Activated B cell treated with CpG ODN at 0.5 μM for 24 hours (primary cell): ENCODE measurements around the gene DNAH1. TPM values are rescaled to one million over a fixed set of nuclear protein-coding genes. Genes with fewer than 3 reads are reported as not detected.

Experiments used
- ATAC-seq: fragments of 200-7000 bp; cut with Tn5 transposase; one replicate; pipeline ENCODE4 v1.10.0; 2021; ENCODE audit warnings: low read depth, mild to moderate bottlenecking, moderate library complexity
- CTCF ChIA-PET: fragments of 350-600 bp; sonication (Branson Sonifier 250); formaldehyde crosslinking; loops from one replicate; lab custom pipeline; 2021; ENCODE audit warnings: antibody characterized with exemption; lab: Charles Lee
- POLR2A ChIA-PET: fragments of 350-600 bp; sonication (Branson Sonifier 250); formaldehyde crosslinking; loops from one replicate; lab custom pipeline; 2021; ENCODE audit warnings: antibody characterized with exemption; lab: Charles Lee
- DNase-seq: peaks from one replicate; pipeline ENCODE4 v3.0.0; 2022
- H3K27ac Mint-ChIP-seq: one replicate; pipeline ENCODE4 v1.8.0; 2020; ENCODE audit warnings: mixed read lengths
- H3K27me3 Mint-ChIP-seq: one replicate; pipeline ENCODE4 v1.8.0; 2021; ENCODE audit warnings: mixed read lengths
- H3K36me3 Mint-ChIP-seq: one replicate; pipeline ENCODE4 v1.8.0; 2021; ENCODE audit warnings: low read depth, mixed read lengths
- H3K4me1 Mint-ChIP-seq: one replicate; pipeline ENCODE4 v1.8.0; 2021; ENCODE audit warnings: mixed read lengths
- H3K4me3 Mint-ChIP-seq: one replicate; pipeline ENCODE4 v1.8.0; 2020; ENCODE audit warnings: mild to moderate bottlenecking, mixed read lengths
- H3K9me3 Mint-ChIP-seq: one replicate; pipeline ENCODE4 v1.8.0; 2020; ENCODE audit warnings: mixed read lengths
- CTCF ChIP-seq: fragments of 200-600 bp; IDR thresholded peaks from one replicate; pipeline ENCODE4 v1.8.0; 2022; ENCODE audit warnings: antibody characterized with exemption, mild to moderate bottlenecking
- intact Hi-C: fragments of 100-400 bp; cut with micrococcal nuclease; formaldehyde crosslinking; loops from one replicate; pipeline ENCODE4 v1.15.1; 2024
- total RNA-seq: library from RNA; stranded (reverse); gene quantifications from 2 replicates; pipeline ENCODE4 v1.2.3, GENCODE V29; 2022

The DNAH1 gene
- total RNA-seq, 1 donor from 2014 or later, result 25.8 TPM

- ChIA-PET POLR2A (no interaction called here), CTCF (interaction anchor here (1.6 kb wide), 1 partner anchor 12 kb away, joined by 5 read pairs; no protein-coding TSS in a partner anchor)
- Mint-ChIP-seq H3K36me3 (peaks cover 9% of the 10 kb centered on the region), H3K4me3 (no peak overlapping the region), H3K27ac (no peak overlapping the region), H3K27me3 (no peaks in the 10 kb centered on the region), H3K9me3 (no peaks in the 10 kb centered on the region), H3K4me1 (no peaks in the 10 kb centered on the region)
- intact Hi-C loops, result no loop called here
- ATAC-seq (no peak), DNase-seq (no peak)
- TF ChIP-seq CTCF, result no peak
Observed at GRCh38 chr3:52326976-52327375, 10.9 kb downstream of the DNAH1 start.

GRCh38 chr3:52327486-52328290 lies 11.6 kb downstream of the DNAH1 start:
- no peak for ATAC-seq
- Mint-ChIP-seq H3K36me3 (peaks cover 16% of the 10 kb centered on the region), H3K4me3 (no peak overlapping the region), H3K27me3 (no peaks in the 10 kb centered on the region), H3K27ac (no peak overlapping the region), H3K4me1 (no peaks in the 10 kb centered on the region), H3K9me3 (no peaks in the 10 kb centered on the region)
- intact Hi-C loops, result no loop called here
- DNase-seq, result no peak
- no peak for TF ChIP-seq CTCF
- ChIA-PET CTCF (interaction anchor here (1.6 kb wide), 1 partner anchor 12 kb away, joined by 5 read pairs; no protein-coding TSS in a partner anchor), POLR2A (interaction anchor here (0.6 to 1.3 kb wide), 2 partner anchors 12 to 51 kb away, joined by 3 to 4 read pairs; no protein-coding TSS in a partner anchor)

GRCh38 chr3:52328536-52329080 lies 12.5 kb downstream of the DNAH1 start:
- CTCF ChIA-PET, result interaction anchor here (1.5 kb wide), 1 partner anchor 10 kb away, joined by 8 read pairs; no protein-coding TSS in a partner anchor
- no peak for TF ChIP-seq CTCF
- intact Hi-C loops, result no loop called here
- Mint-ChIP-seq H3K27me3 (no peaks in the 10 kb centered on the region), H3K27ac (no peak overlapping the region), H3K36me3 (peaks cover 12% of the 10 kb centered on the region), H3K4me1 (no peaks in the 10 kb centered on the region), H3K9me3 (no peaks in the 10 kb centered on the region), H3K4me3 (no peak overlapping the region)
- ATAC-seq, result no peak
- no peak for DNase-seq
- POLR2A ChIA-PET, result interaction anchor here (1.3 kb wide), 1 partner anchor 13 kb away, joined by 3 read pairs; no protein-coding TSS in a partner anchor

- Mint-ChIP-seq H3K36me3 (peaks cover 17% of the 10 kb centered on the region), H3K4me1 (no peaks in the 10 kb centered on the region), H3K9me3 (no peaks in the 10 kb centered on the region), H3K27me3 (no peaks in the 10 kb centered on the region), H3K27ac (no peak overlapping the region), H3K4me3 (no peak overlapping the region)
- POLR2A ChIA-PET, result interaction anchor here (1.5 kb wide), 1 partner anchor 9 kb away, joined by 3 read pairs; no protein-coding TSS in a partner anchor
- TF ChIP-seq CTCF, result no peak
- intact Hi-C loops, result no loop called here
- ATAC-seq (no peak), DNase-seq (no peak)
- CTCF ChIA-PET, result interaction anchor here (1.5 kb wide), 1 partner anchor 8 kb away, joined by 8 read pairs; no protein-coding TSS in a partner anchor
Observed at GRCh38 chr3:52330194-52330805, 14.2 kb downstream of the DNAH1 start.
